CD4-positive, alpha-beta T cell treated with Interleukin-17A for 1 hour (primary cell): ENCODE results near the gene SNORC.

Experiments used
- DNase-seq: peaks from one replicate; pipeline ENCODE4 v3.0.0-alpha.2; 2020

Gene SNORC

DNA sequence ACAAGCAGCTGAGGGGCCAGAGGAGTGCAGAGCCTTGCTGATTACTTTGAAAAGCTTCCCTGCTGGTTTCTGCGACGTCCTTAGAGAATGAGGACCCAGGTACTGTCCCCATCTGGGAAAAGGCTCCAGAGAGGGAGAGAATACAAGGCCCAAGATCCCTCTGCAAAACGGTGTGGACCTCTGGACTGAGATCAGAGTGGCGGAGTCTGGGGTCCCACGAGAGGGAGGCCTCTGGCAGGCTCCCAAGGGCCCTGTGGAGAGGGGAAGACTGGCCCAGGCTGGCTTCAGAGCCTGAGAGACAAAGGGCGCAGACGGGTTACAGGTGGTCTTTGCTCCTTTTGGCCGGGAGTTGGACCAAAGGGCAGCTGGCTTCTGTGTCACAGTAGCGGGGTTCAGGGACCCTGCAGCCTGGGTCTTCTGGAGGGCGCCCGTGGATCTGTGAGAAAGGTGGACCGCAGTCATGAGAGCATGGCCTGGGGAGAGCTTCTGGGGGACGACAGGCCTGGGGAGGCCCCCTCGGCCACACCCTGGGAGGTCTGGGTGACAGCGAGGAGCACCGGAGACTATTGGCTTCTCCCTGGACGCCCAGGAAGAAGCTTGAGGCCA lies 805 bp downstream of the SNORC start:
- no peak for DNase-seq

DNA sequence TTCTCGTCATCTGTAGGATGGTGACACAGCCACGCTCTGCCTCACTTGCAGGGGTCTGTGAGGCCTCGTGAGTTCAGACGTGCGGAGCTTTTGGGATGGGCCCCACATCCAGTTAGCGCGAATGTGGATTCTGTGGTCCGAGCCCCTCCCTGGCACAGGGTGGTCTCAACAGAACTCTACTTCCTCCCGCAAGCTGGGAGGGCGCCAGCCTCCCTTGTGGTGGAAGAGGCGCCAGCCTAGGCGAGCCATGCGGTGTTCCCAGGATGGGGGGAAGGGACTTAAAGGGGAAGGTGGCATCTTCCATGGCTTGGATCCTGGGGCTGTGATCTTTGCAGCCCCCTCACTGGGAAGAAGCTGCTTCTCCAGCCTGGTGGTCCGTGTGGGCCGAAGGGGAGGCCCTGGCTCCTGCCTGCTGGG lies 1.4 kb downstream of the SNORC start:
- DNase-seq, result no peak

- DNase-seq, result no peak
These were observed 2.0 kb downstream of the SNORC start for GRCh38 chr2:232871835-232872736.

- no peak for DNase-seq
These were observed 2.8 kb downstream of the SNORC start for GRCh38 chr2:232872826-232873225.

GRCh38 chr2:232873292-232873908 lies 3.3 kb downstream of the SNORC start:
- DNase-seq, result no peak

DNA sequence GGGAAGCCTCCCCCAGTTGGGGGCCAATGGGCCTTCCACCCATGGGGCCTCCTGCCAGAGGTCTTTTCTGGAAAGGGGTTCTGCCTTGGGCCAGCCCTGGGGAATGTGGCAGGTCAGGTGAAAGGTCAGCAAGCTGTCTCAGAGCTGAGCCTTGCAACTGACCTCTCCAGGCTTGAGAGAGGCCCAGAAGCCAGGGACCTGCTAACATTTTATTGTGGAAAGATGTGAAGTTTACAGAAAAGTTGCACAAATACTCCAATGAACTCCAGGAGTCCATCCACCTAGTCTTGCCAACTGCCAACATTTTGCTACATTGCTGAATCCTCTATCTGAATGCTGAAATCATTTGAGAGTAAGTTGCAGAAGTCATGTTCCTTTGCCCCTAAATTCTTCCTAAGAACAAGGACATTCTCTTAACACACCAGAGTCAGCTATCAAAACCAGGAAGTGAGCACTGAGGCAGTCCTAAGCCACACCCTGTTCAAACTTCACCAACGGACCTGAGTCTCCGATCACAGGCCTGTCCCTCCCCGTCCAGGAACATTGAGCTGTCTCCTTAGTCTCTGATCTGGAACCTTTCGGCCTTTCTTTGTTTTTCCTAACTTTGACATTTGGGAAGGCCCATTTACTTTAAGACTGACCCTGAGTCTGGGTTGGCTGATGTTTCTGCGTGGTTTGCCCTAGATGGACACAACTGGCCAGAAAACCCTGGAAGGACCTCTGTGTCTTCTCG lies 4.0 kb downstream of the SNORC start:
- no peak for DNase-seq

DNA sequence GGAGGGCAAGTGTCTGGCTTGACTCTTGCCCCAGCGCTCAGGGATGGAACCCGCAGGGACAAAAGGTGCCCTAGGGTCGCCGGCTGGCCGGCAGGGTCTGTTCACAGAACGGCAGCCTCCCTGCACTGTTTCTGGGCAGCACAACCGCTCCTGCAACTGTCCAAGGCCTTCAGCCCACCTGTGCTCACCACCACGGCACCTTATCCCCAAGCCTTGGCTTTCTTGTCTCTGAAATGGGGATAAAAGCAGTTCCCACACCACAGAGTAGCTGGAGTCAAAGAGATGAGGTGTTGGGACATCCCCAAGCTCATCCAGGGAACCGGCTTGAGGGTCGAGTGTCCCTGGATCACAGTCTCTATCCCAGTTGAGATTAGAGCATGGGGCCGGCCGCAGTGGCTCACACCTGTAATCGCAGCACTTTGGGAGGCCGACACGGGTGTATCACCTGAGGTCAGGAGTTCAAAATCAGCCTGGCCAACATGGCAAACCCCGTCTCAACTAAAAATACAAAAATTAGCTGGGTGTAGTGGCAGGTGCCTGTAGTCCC lies 4.7 kb downstream of the SNORC start:
- DNase-seq, result no peak

DNA sequence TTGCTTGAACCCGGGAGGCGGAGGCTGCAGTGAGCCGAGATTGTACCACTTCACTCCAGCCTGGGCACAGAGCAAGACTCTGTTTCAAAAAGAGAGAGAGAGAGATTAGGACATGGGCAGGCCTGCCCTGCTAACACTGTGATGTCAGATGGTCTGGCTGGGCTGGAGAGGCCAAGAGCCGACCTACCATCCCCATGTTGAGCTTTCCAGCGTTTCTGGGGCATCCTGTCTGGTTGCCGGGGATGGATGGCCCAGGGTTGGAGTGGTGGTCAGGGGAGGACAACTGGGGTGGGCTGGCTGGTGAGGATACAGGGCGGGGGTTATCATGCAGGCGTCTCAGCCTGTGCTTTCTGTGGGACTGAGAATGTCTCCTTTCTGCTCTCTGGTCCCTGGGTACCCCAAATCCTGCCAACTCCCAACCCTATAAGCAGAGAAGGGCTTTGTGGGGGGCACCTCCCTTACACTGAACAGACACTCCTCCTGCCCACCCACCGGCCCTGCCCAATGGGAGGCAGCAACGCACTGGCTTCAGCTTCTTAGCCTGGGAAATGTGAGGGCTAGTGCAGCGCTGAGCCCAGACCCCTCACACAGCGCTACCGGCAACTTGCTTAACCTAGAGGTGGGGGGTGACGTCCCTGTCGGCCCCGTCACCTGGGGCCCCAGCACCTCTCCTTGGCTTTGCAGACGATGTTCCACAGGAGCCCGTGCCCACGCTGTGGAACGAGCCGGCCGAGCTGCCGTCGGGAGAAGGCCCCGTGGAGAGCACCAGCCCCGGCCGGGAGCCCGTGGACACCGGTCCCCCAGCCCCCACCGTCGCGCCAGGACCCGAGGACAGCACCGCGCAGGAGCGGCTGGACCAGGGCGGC lies 5.4 kb downstream of the SNORC start:
- no peak for DNase-seq

- DNase-seq, result peak; percentile 38
These were observed 6.3 kb downstream of the SNORC start for GRCh38 chr2:232876161-232876977.

GRCh38 chr2:232876978-232877441 lies 6.9 kb downstream of the SNORC start:
- DNase-seq, result no peak

GRCh38 chr2:232877940-232878511 lies 8.0 kb downstream of the SNORC start:
- DNase-seq, result no peak

GRCh38 chr2:232878855-232879617 lies 9.0 kb downstream of the SNORC start:
- DNase-seq, result no peak

DNA sequence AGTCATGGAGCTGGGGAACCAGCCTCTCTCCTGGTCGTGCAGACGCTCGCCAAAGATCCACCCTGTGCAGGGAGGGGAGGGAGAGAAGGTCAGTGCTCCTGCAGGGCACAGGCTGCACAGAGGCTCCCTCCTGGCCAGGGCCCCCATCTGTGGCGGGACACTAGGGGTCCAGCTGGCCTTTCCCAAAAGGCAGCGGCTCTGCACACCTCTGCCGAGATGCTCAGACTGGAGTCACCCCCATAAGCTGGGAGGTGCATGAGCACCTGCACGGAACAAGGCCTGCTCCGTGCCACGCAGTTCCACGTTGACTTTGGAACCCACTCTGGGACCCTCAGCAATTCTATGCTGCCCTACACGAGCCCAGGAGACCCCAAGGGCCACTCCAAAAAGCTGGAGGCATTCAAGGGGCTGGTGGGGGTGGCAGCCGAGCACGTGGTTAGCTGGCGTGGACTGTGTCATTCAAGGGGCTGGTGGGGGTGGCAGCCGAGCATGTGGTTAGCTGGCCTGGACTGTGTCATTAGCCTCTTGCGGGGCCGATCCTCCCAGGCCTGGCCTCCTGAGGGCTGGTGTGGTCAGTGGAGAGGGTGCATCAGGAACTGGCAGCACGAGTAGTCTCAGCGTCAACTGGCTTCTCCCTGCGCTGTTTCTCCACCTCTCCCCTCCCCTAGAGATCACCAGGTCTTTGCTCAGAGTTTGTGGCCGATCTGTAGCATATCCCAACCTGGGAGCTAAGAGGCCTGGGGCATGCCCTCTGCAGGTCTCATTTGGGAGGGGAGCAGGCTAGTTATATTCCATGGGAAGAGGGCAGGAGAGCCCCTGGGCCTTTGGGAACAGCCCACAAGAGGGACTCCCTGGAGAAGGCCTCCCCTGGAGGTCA lies 9.8 kb downstream of the SNORC start:
- no peak for DNase-seq

DNA sequence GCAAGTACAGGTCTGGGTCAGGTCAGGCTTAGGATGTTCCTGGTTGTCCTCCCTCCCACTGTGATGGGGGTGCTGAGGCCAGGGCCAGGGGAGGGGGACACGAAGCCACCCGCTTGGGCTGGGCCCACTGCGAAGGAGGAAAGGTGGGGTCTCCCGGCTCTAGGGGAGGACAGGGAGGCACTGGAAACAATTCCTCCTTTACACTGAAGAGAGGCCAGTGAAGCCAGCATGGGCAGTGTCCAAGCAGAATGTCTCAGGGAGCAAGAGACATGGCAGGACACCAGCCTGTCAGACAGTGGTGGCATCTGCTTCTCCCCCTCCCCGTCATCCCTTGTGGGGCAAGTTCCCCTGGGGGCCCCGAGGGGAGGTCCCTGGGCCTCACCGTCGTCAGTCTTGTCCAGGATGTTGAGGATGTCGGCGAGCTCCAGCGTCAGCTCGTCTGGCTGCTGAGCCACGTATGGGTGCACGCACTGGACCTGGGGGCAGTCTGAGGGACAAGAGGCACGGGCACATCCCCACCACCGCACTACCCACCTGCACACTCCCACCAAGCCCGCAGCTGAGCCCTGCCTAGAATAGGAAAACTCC lies 10.8 kb downstream of the SNORC start:
- DNase-seq, result no peak

- no peak for DNase-seq
These were observed 12.0 kb downstream of the SNORC start for GRCh38 chr2:232882085-232882484.

DNA sequence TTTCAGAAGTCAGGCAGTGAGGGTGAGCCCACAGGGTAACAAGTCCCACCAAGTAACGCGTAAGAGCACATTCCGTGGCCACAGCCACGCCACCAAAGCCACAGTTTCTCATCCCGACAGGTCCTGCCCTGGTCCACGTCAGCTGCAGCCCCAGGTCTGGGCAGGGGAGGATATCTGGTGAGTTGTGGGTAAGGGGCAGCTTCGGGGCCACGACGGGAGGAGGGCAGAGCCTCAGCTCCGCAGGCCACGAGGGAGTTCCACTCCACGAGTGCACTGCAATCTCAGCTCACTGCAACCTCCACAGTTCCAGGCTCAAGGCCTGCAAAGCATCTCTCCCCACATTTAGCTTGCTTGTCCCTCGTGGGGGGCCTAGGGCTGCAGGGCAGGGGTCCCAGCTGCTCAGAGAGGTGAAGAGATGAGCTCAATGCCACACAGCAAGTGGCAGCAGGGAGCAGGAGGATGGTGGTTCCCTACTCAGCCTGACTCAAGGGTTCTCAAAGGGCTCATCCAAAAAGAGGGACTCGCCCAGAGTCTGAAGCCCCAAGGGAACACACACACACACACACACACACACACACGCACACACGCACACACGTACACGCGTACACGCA lies 12.5 kb downstream of the SNORC start:
- no peak for DNase-seq

DNA sequence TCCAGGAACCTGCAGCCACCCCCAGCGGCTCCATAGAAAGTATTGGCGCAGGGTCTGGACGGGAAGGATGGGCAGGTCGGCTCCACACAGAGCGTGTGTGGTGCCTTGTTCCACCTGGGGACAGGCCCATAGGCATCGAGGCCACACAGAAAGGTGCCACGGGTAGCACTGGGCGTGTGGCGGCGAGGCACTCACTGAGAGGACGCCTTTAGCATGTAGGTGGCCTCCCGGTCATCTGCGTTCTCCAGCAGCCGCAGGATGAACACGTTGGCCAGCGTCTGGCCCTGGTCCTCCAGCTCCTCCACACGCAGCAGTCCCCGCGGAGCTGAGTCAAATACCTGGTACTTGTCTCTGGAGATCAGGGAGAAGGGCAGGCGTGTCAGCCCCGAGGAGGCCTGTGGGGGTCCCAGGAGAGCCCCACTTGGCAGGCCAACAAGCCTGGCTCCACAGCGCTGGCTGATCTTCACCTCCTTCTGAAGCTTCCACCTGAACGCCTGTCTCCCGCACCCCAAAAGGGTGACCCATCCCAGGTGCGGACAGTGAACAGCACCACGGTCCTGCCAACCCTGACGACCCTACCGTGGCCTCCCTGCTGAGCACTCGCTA lies 13.2 kb downstream of the SNORC start:
- DNase-seq, result no peak
